Stimulated activated CD4-positive, alpha-beta T cell treated with anti-CD3 and anti-CD28 coated beads, Interleukin-1b, Interleukin-23, amount 100 ng/mL, for 4 hours (primary cell): ENCODE results near the gene GDAP2.

ENCODE experiments used
- DNase-seq, 2 donors: peaks; one replicate each; pipeline ENCODE4 v3.0.0-alpha.2; 2020; ENCODE audit warnings: low read depth in 2 of 2

GDAP2 gene

GRCh38 chr1:117842408-117843170, 86.8 kb downstream of the GDAP2 start:
- no peak for DNase-seq

- no peak for DNase-seq
These were observed 88.2 kb downstream of the GDAP2 start for GRCh38 chr1:117841117-117841650.

GRCh38 chr1:117838911-117839310, 90.5 kb downstream of the GDAP2 start:
- DNase-seq: no peak

GRCh38 chr1:117836069-117836468, 93.4 kb downstream of the GDAP2 start:
- no peak for DNase-seq

GRCh38 chr1:117834416-117834815, 95.0 kb downstream of the GDAP2 start:
- no peak for DNase-seq

- DNase-seq: no peak
These were observed 97.0 kb downstream of the GDAP2 start for GRCh38 chr1:117832453-117832852.

- DNase-seq: no peak
These were observed 99.2 kb downstream of the GDAP2 start for GRCh38 chr1:117830222-117830621.

- DNase-seq: no peak
These were observed 101.2 kb downstream of the GDAP2 start for GRCh38 chr1:117828201-117828600.

GRCh38 chr1:117826540-117827078, 102.8 kb downstream of the GDAP2 start:
- DNase-seq: no peak

- DNase-seq: no peak
These were observed 103.3 kb downstream of the GDAP2 start for GRCh38 chr1:117826119-117826518.

- DNase-seq: no peak
These were observed 104.0 kb downstream of the GDAP2 start for GRCh38 chr1:117825414-117825813.

GRCh38 chr1:117824616-117825015, 104.8 kb downstream of the GDAP2 start:
- DNase-seq: no peak

- no peak for DNase-seq
These were observed 107.5 kb downstream of the GDAP2 start for GRCh38 chr1:117821774-117822482.

- no peak for DNase-seq
These were observed 108.1 kb downstream of the GDAP2 start for GRCh38 chr1:117821382-117821755.

- DNase-seq: no peak
These were observed 108.6 kb downstream of the GDAP2 start for GRCh38 chr1:117820694-117821381.

GRCh38 chr1:117820096-117820495, 109.3 kb downstream of the GDAP2 start:
- DNase-seq: no peak

GRCh38 chr1:117819301-117819700, 110.1 kb downstream of the GDAP2 start:
- DNase-seq: no peak

GRCh38 chr1:117818456-117818855, 111.0 kb downstream of the GDAP2 start:
- DNase-seq: no peak

GRCh38 chr1:117817629-117818028, 111.8 kb downstream of the GDAP2 start:
- DNase-seq: no peak

GRCh38 chr1:117815926-117816325, 113.5 kb downstream of the GDAP2 start:
- no peak for DNase-seq

GRCh38 chr1:117814856-117815797, 114.3 kb downstream of the GDAP2 start:
- no peak for DNase-seq
